GM19468 (cell line): Measurements from ENCODE around the gene ZNF775.
"Not testable (repeated sequence)": the region's sequence is repeated elsewhere in the genome, so short reads cannot be mapped to it uniquely, and the experiment has no call there.

Experiments used
- ATAC-seq: cut with Tn5 transposase; IDR thresholded peaks from one replicate; pipeline ENCODE4 v1.9.1; 2021; ENCODE audit warnings: mild to moderate bottlenecking, moderate library complexity, moderate number of reproducible peaks; ENCODE audit not compliant: unreplicated experiment; ENCODE audit errors: extremely low read depth

The ZNF775 gene

DNA sequence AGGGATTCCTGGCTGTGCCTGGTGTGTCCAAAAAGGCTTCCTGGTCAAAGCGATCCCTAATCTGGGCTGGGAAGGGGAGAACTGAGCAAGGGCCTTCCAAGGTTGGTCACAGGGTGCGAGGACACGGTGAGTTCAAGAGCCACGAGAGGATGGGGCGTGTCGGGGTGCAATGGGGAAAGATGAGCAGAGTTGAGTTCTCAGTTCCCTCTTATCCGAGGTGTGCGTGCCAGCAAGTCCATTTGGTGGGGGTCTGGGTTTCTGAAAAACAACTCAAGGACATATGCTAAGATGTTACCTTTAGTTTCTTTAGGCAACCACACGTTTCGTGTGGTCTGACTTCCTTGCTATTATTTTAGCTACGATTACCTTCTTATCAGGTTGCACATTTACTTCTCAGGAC lies 1.3 kb downstream of the ZNF775 start:
- ATAC-seq: no peak

DNA sequence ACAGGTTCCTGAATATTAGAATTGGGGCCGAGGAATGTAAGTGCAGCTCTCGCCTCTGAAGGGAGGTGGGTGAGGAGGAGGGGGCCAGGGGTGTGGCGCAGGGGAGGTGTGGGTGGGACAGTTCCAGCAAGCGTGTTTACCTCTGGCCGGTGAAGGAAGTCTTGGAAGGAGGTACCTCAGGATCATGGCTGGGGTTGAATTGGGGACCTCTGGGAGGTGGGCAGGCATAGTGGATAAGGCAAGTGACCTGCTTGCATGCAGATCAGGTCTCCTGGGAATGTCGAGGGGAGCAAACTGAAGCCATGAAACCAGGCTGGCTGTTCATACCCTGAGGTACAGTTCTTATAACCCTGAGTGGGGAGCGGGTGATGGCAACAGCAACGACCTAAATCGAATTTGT lies 2.0 kb downstream of the ZNF775 start:
- no peak for ATAC-seq

DNA sequence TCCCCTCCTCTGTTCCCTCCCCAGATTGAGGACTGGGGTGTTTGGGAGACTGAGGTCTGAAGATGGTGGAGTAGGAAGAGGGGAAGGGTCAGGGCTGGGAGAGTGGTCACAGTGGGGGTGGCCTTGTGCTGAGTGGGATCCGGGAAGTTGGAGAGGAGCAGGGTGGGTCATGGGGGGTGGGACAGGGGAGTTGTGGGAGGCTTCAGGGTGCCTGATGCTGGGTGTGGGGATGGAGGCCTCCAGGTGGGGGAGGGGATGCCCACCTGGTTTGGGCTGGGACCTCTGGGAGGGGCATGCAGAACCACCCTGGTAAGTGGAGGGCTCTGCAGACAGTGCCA lies 2.6 kb downstream of the ZNF775 start:
- no peak for ATAC-seq

DNA sequence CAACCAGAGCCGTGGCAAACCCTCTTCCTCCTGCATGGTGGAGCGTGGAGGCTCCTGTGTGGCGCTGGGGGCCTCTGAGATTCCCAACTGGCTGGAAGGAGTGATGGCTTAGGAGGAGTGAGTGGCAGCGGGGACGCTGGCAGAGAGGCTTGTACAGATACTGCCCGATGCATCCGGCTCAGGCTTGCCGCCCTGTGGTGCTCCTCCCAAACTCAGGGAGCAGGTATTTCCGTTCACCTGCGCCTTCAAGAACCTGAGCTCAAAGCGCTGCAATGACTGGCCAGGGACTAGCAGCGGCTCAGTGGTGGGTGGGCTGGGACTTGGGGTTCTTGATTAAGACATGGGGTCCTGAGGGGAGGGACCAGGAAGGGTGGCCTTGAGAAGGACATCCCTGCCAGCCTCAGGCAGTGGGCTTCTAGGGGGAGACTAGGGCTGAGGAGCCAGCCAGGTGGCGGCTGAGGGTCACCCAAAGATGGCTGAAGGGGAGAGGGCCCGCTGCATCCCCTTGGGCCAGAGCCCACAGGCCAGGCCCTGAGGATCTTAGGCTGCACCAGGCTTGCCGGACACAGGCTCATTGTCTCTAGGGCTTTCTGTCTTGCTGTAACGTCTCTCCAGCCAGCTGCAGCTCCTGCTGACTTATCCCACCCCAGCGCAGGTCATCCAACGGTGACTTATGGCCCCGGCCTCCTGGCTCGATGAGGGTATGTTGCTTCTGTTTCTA lies 3.2 kb downstream of the ZNF775 start:
- no peak for ATAC-seq

DNA sequence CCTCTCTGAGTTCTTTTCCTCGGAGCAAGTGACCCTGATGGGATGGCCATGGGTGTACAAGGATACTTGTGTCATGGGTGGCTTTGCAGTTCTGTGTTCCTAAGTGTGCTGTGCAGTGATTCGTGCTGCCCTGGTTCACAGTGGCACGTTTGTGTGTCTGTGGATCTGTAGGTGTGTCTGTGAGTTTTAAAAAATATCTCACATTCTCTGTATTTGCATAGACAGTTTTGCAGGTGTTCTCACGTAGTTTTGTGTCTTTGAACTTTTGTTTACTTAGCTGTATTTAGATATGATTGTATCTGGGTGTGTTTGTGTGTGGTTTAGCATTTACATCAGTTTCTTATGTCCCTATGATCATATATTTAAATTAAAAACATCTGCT lies 3.7 kb downstream of the ZNF775 start:
- no peak for ATAC-seq

DNA sequence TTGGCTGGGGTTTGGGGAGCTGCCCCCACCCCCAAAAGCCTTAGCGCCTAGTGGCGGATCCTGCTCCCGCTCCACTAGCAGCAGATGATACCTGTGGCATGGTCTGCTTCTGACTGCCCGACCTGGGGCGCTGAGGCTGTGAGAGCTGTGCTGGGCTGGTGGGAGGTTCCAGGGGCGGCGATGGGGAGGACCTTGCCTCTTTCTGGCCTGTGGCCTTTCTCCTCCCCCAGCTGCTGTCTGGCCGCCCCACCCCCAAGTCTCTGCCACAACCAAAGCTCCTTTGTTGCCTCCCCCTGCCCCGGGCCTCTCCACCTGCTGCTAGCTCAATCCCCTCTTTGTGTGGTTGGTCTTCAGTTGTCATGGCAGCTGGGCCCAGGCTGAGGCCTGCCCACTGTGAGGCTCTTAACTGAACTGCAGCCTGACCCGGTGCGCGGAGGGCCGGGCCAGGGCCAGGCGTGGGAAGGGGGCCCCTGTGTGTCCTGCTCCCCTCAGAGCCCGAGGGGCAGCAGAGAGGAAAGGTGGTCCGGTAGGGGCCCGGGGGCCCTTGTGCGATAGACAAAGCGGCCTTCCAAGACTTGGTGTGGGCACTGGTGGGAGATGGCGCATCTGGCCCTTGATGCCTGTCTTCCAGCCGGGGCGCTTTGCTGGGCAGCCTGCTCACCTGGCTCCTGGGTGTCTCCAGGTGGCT lies 4.7 kb downstream of the ZNF775 start:
- no peak for ATAC-seq

DNA sequence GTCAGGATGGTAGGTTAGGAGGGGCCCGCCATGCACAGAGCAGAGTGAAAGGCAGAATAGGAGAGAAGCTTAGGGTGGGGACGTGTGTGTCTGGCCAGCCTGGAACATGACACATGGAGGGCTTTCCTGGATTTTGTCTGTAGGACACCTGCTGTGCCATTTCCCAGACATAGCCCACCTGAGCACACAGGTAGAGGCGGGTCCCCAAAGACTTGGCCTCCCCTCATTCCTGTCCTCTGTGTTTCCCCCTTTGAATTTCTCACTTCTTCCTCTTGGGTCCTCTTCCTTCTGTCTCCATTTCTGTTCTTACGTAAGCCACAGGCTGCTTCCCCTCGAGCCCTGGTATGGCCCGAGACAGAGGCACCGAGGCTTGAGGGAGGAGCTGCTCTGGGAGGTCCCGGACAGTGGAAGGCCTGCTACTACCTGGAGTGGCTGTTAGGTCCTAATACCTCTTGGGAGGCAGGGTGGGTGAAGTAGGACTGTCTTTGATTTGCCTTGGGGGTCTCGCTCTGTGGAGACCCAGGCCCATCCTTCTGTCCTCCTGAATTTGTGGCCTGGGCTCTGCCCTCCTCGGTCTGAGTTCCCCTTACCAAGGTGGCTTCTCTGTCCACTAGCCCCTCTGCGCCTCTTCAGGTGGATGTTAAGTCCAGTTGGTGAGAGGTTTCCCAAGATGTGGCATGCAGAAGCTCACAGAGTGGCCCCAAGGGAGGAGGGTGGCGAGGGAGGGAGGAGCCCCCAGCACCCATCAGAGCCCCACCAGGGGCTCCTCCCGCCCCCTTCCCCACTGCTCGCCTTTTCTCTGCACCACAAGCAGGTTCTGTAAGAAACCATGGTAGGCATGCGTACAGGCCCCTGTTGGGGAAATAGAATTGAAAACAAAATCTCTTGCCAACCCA lies 5.5 kb downstream of the ZNF775 start:
- ATAC-seq: no peak

DNA sequence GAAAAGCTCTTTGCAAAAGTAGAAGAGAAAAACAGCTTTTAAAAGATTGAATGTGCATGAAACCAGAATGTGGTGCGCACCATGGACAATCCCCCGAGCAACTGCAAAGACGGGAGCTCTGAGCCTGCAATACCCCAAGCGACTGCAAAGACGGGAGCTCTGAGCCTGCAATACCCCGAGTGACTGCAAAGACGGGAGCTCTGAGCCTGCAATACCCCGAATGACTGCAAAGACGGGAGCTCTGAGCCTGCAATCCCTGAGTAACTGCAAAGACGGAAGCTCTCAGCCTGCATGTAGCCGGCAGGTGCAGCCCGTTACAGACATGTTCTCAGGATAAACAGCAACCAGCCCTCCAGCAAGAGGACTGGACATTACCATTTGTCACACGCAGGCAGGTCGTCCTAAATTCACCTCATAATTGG lies 6.2 kb downstream of the ZNF775 start:
- ATAC-seq: no peak

DNA sequence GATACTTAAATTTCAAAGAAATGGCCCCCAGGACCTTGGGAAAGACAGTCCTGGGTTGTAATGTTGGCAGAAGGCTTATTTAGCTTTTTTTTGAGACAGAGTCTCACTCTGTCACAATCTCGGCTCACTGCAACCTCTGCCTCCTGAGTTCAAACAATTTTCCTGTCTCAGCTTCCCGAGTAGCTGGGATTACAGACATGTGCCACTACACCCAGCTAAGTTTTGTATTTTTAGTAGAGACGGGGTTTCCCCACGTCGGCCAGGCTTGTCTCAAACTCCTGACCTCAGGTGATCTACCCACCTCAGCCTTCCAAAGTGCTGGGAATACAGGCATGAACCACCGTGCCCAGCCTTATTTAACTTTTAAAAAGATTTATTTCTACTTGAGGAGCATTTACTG lies 6.8 kb downstream of the ZNF775 start:
- ATAC-seq: not testable (repeated sequence)

DNA sequence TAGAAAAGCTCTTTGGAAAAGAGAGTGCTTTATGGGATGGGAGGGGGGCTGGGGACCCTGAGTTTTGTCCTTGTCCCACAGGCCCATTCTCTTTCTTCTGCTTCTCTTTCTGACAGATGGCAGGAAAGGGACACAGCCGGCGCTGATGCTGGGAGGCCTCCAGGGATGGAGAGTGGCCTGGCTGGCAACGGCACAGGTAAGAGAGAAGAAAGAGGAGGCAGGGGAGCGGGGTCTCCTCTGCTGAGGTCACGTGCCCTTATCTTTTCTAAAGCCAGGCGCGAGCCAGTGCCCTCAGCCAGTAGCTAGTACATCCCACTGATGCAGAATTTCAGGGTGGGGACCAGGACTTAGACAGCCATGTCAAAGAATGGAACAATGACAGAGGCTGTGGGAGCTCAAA lies 9.2 kb downstream of the ZNF775 start:
- no peak for ATAC-seq

DNA sequence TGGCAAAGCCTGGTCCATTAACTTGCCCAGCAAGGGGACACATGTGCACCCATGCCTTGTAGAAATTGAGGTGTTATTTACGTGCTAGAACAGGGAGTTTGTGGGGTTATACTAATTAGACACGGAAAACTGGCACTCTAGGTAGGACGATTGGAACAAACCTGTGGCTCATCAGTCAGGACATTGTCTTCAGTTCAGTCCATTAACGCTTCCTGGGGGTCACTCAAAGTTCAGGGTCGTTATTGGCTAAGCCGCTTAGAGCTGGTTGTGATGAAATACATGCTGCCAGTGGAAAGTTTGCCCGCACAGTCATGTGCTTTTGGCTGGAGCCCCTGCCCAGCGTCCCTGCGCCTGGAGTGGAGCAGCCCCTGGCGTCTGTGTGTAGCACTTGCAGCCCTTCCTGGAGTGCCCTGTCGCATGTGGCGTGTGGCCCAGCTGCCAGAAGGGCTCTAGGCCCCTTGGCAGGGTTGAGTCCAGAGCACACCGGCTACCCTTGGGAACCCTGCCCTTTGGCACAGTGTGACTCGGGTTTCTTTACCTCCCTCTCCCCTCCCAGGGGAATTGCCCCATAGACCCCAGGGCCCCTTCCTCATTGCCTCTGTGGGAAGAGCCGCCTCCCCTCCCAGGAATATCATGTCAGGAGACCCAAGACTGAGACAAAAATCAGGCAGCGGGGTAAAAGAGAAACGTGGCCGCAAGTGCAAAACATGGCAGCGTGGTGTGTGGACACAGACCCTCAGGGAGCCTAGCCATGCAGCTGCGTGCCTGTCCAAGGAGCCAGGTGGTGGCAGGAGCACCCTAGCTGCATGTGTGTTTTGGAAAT lies 9.8 kb downstream of the ZNF775 start:
- no peak for ATAC-seq

DNA sequence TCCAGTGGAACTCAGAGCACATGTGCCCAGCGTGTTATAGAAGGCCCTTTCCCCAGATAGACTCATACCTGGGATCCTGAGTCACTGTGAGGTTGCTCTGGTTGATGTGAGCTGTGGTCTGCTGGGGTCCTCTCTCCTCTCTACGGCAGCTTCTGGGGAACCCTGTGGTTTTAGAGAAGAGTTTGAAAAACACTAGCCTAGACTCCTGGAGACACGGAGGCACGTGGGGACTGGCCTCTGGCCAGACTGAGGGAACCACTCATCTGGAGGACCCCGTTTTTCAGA lies 10.3 kb downstream of the ZNF775 start:
- no peak for ATAC-seq

DNA sequence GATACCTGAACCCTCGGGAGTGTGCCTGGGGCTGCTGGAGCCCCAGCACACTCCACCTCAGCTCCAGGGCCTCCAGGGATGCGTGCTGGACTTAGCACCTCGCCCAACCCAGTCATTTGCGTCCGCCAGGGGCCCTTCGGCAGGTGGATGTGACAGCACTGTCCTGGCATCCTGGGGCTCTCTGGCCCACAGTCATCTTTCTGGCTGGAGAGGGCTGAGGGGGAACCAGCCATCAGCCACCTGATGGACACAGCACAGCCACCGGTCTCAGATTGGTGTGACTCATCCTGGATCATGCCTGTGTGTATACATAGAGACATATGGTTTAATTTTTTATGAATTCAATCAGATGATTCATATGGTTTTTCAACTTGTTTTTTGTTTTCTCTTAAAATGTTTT lies 11.1 kb downstream of the ZNF775 start:
- no peak for ATAC-seq

DNA sequence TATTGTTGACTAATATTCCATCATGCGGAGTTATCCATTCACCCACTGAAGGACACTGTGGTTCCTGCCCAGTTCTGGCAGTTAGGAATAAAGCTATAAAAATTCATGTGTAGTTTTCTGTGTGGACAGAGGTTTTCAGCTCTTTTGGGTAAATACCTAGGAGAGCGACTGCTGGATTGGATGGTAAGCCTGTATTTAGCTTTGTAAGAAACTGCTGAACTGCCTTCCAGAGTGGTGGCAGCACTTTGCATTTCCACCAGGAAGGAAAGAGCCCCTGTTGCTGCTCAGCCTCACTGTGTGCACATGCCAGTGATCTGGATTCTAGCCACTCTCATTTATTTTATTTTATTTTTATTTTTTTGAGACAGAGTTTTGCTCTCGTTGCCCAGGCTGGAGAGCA lies 14.2 kb downstream of the ZNF775 start:
- ATAC-seq: no peak

DNA sequence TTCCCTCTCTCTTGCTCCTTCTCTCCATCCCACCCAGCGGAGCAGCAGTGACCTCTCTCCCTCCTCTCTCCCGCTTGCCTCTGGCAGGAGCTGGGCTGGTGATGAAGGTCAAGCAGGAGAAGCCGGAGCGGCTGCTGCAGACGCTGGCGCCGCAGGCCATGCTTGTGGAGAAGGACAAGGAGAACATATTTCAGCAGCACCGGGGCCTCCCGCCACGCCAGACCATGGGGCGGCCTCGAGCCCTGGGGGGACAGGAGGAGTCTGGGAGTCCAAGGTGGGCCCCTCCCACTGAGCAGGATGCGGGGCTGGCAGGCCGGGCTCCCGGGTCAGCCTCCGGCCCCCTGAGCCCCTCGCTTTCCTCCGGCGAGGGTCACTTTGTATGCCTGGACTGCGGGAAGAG lies 17.3 kb downstream of the ZNF775 start:
- no peak for ATAC-seq

DNA sequence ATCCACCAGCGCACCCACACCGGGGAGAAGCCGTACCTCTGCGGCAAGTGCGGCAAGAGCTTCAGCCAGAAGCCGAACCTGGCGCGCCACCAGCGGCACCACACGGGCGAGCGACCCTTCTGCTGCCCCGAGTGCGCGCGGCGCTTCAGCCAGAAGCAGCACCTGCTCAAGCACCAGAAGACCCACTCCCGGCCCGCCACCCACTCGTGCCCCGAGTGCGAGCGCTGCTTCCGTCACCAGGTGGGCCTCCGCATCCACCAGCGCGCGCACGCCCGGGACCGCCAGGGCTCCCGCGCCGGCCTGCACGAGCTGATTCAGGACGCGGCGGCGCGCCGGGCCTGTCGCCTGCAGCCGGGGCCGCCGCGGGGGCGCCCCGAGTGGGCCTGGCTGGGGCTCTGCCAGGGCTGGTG lies 17.7 kb downstream of the ZNF775 start:
- no peak for ATAC-seq

DNA sequence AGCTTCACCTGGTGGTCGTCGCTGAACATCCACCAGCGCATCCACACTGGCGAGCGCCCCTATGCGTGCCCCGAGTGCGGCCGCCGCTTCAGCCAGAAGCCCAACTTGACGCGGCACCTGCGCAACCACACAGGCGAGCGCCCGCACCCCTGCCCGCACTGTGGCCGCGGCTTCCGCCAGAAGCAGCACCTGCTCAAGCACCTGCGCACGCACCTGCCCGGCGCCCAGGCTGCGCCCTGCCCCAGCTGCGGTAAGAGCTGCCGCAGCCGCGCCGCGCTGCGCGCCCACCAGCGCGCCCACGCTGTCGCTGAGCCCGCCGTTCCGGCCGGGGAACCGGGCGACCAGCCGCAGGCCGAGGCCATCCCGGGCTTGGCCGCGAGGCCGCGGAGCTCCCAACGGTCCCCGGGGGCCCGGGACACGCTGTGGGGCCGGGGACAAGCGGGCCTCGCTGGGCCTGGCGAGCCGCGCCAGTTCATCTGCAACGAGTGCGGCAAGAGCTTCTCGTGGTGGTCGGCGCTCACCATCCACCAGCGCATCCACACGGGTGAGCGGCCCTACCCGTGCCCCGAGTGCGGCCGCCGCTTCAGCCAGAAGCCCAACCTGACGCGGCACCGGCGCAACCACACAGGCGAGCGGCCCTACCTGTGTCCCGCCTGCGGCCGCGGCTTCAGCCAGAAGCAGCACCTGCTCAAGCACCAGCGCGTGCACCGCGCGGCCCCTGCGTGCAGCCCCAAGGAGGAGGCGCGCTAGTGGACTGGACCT lies 18.4 kb downstream of the ZNF775 start:
- no peak for ATAC-seq

DNA sequence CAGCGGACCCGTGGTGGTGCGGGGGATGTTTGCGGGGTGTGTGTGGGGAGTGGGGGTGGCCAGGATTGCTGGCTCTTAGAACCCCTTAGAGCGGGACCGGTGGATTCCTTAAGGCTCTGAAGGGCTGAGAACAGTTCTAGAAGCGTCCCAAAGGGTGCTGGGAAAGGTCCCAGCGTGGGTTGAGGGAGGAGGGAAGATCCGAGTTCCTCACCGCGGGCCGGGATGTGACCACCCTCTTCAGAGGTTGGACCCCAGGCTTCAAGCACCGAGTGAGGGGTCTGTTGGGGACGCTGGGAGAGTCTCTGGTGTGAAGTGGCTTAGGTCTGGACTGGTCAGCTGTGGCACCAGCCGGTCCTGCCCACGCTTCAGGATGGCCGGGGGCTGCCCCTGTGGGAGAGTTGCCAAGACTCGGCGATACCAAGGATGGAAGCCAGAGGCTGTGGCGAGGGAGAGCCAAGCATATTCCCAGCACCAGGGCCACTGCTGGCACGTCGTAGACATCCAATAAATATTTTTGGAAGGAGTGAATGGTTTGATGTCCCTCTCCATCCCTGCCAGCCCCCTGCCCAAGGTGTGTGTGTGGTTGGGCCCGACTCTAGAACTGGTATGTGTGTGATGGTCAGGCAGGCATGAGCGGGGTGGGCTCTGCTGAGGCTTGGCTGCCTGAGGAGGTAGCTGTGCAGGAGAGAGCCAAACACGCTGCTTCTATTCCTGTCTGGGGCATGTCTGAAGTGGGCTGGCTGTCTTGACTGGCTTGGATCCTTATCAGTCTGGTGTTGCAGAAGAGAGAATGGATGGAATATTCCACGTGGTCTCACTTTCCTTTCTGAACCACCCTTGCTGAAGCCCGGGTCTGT lies 19.2 kb downstream of the ZNF775 start:
- no peak for ATAC-seq

DNA sequence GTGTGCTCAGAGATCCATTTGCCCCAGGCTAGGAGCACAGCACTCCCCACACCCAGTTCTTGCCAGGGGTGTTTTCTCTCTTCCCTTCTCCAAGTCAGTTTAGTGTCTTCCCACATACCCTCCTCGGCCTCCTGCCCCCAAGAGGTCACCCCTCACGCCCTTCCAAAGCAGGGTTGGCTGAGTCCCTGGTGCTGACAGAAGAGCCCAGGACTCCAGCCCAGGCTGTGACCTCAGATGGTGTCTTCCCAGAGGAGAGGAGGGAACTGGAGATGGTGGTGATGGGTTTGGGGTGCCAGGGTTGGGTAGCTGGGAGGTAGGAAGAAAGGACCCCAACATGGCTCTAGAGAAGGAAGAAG lies 19.8 kb downstream of the ZNF775 start:
- no peak for ATAC-seq
